ENCODE results near the gene HLA-B.

Gene HLA-B

GRCh38 chr6:31363811-31364210, 6.8 kb upstream of the HLA-B start:
- peaks cover under 1% of the 10 kb centered on the region for H3K4me1 ChIP-seq (ENCODE audit: low read depth, poor library complexity, severe bottlenecking)
- H2AFZ ChIP-seq (ENCODE audit: low read depth) = no peak overlapping the region
- no peaks in the 10 kb centered on the region for H3K36me3 ChIP-seq (ENCODE audit: insufficient read depth)
- no peaks in the 10 kb centered on the region for H3K79me2 ChIP-seq (ENCODE audit: insufficient read depth, low read depth)
- H3K27ac ChIP-seq = no peak overlapping the region
- no peak overlapping the region for H3K4me3 ChIP-seq (IDR thresholded peaks at IDR 0.05; ENCODE audit: insufficient read depth, low read depth, low read length)
- no peaks in the 10 kb centered on the region for H4K20me1 ChIP-seq (ENCODE audit: insufficient read depth)
- H3K4me2 ChIP-seq = no peak overlapping the region
- H3K9ac ChIP-seq = no peak overlapping the region
- no peaks in the 10 kb centered on the region for H3K27me3 ChIP-seq (ENCODE audit: insufficient read depth, low read depth)
- no peak for TF ChIP-seq CTCF (conservative IDR thresholded peaks at IDR 0.05; ENCODE audit: low read depth, low read length)

- Histone ChIP-seq H3K27ac (no peak overlapping the region), H4K20me1 (ENCODE audit: insufficient read depth) (no peaks in the 10 kb centered on the region), H3K4me3 (IDR thresholded peaks at IDR 0.05; ENCODE audit: insufficient read depth, low read depth, low read length) (no peak overlapping the region), H3K36me3 (ENCODE audit: insufficient read depth) (no peaks in the 10 kb centered on the region), H3K79me2 (ENCODE audit: insufficient read depth, low read depth) (no peaks in the 10 kb centered on the region), H3K27me3 (ENCODE audit: insufficient read depth, low read depth) (no peaks in the 10 kb centered on the region), H3K9ac (no peak overlapping the region), H2AFZ (ENCODE audit: low read depth) (no peak overlapping the region), H3K4me2 (no peak overlapping the region), H3K4me1 (ENCODE audit: low read depth, poor library complexity, severe bottlenecking) (peaks cover 9% of the 10 kb centered on the region)
- no peak for TF ChIP-seq CTCF (conservative IDR thresholded peaks at IDR 0.05; ENCODE audit: low read depth, low read length)
These were observed 5.8 kb upstream of the HLA-B start for GRCh38 chr6:31362751-31363150.

GRCh38 chr6:31359581-31359980, 2.6 kb upstream of the HLA-B start:
- H3K9ac ChIP-seq = no peak overlapping the region
- no peak for TF ChIP-seq CTCF (conservative IDR thresholded peaks at IDR 0.05; ENCODE audit: low read depth, low read length)
- H3K4me1 ChIP-seq (ENCODE audit: low read depth, poor library complexity, severe bottlenecking) = peaks cover 14% of the 10 kb centered on the region
- no peaks in the 10 kb centered on the region for H3K27me3 ChIP-seq (ENCODE audit: insufficient read depth, low read depth)
- no peak overlapping the region for H3K4me3 ChIP-seq (IDR thresholded peaks at IDR 0.05; ENCODE audit: insufficient read depth, low read depth, low read length)
- H2AFZ ChIP-seq (ENCODE audit: low read depth) = no peak overlapping the region
- H3K36me3 ChIP-seq (ENCODE audit: insufficient read depth) = no peaks in the 10 kb centered on the region
- H3K27ac ChIP-seq = no peak overlapping the region
- H4K20me1 ChIP-seq (ENCODE audit: insufficient read depth) = no peaks in the 10 kb centered on the region
- H3K4me2 ChIP-seq = no peak overlapping the region
- no peaks in the 10 kb centered on the region for H3K79me2 ChIP-seq (ENCODE audit: insufficient read depth, low read depth)

DNA sequence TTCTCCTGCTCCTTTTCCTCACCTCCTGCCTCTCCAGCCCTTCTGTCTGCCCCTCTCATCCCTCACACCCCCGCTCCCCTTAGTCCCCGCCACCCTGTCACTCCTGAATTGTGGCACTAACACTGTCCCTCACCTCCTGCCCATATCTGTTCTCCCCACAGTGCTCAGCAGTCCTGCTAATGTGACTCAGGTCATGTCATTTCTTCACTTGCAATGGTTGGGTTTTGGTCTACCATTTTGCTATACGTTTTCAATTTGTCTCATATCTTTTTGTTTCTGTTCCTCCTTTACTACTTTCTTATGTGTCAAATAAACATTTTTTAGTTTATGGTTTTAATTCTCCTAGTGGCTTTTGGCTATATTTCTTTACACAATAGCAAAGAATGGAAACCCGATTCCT, 1.3 kb upstream of the HLA-B start:
- no peaks in the 10 kb centered on the region for H3K79me2 ChIP-seq (ENCODE audit: insufficient read depth, low read depth)
- H3K4me1 ChIP-seq (ENCODE audit: low read depth, poor library complexity, severe bottlenecking) = peaks cover 14% of the 10 kb centered on the region
- no peaks in the 10 kb centered on the region for H4K20me1 ChIP-seq (ENCODE audit: insufficient read depth)
- H3K9ac ChIP-seq = no peak overlapping the region
- no peaks in the 10 kb centered on the region for H3K36me3 ChIP-seq (ENCODE audit: insufficient read depth)
- H2AFZ ChIP-seq (ENCODE audit: low read depth) = no peak overlapping the region
- H3K4me2 ChIP-seq = peak overlapping the region; percentile 10; the same call in 1 of the 2 replicates
- no peak for TF ChIP-seq CTCF (conservative IDR thresholded peaks at IDR 0.05; ENCODE audit: low read depth, low read length)
- H3K27me3 ChIP-seq (ENCODE audit: insufficient read depth, low read depth) = no peaks in the 10 kb centered on the region
- H3K4me3 ChIP-seq (IDR thresholded peaks at IDR 0.05; ENCODE audit: insufficient read depth, low read depth, low read length) = no peak overlapping the region
- no peak overlapping the region for H3K27ac ChIP-seq

Data from KMS-11 (cell line).